ENCODE measurements around the gene THSD8.

DNA sequence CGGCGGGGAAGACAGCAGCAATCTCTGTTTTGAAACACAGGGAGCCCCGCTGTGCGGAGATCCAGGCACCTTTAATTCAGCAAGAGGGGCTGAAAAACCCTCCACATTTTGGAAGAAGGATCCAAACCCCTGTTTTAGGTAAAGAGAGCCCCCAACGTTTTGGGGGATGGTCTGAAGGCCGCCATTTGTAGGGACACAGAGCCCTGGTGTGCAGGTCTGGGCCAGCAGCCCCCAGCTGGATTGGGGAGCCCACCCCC, 23.0 kb upstream of the THSD8 start:
- TF ChIP-seq, protein P1, sequence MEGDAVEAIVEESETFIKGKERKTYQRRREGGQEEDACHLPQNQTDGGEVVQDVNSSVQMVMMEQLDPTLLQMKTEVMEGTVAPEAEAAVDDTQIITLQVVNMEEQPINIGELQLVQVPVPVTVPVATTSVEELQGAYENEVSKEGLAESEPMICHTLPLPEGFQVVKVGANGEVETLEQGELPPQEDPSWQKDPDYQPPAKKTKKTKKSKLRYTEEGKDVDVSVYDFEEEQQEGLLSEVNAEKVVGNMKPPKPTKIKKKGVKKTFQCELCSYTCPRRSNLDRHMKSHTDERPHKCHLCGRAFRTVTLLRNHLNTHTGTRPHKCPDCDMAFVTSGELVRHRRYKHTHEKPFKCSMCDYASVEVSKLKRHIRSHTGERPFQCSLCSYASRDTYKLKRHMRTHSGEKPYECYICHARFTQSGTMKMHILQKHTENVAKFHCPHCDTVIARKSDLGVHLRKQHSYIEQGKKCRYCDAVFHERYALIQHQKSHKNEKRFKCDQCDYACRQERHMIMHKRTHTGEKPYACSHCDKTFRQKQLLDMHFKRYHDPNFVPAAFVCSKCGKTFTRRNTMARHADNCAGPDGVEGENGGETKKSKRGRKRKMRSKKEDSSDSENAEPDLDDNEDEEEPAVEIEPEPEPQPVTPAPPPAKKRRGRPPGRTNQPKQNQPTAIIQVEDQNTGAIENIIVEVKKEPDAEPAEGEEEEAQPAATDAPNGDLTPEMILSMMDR (conservative IDR thresholded peaks at IDR 0.05 in 1 of 2, IDR thresholded peaks at IDR 0.05 in 1 of 2; ENCODE audit: low read depth in 1 of 2, low read length in 2 of 2): no peak
- TF ChIP-seq EZH2 (IDR thresholded peaks at IDR 0.05; ENCODE audit: low read length, missing control alignments): no peak

Measured in fibroblast of lung (primary cell).